Body of pancreas (tissue), 4 donors: ENCODE results near the gene FRMD5. TPM values are rescaled to one million over a fixed set of nuclear protein-coding genes. Genes with fewer than 3 reads are reported as not detected.

Experiments used
- ATAC-seq: fragments of 150-250 bp; one replicate; pipeline ENCODE4 v1.9.1; 2016
- DNase-seq, 4 donors: peaks; one replicate each; pipeline ENCODE4 v3.0.0-alpha.2; 2019
- H3K27ac ChIP-seq, 4 donors: fragments of 200-600 bp; sonication (generic); 1 replicate in 3 of 4; 2 replicates in 1 of 4; pipeline versions ENCODE4 v1.5.1 to v1.6.1; 2016 to 2019; ENCODE audit warnings: mild to moderate bottlenecking in 1 of 4, mixed read lengths in 1 of 4, moderate library complexity in 1 of 4
- H3K27me3 ChIP-seq, 2 donors: fragments of 200-600 bp; sonication (generic); one replicate each; pipeline ENCODE4 v1.6.0; 2016; ENCODE audit warnings: mild to moderate bottlenecking in 1 of 2
- H3K36me3 ChIP-seq, 2 donors: fragments of 200-600 bp; sonication (generic); replicated peaks in 1 of 2; 2 replicates each; pipeline ENCODE4 v1.5.1; 2016; ENCODE audit warnings: low read depth in 2 of 2; ENCODE audit not compliant: insufficient read depth in 1 of 2
- H3K4me1 ChIP-seq: fragments of 200-600 bp; sonication (generic); one replicate; pipeline ENCODE4 v1.6.0; 2016
- H3K4me3 ChIP-seq, 2 donors: fragments of 200-600 bp; sonication (generic); 1 replicate in 1 of 2; 2 replicates in 1 of 2; pipeline ENCODE4 v1.5.1; 2016 to 2019
- H3K9me3 ChIP-seq, 3 donors: fragments of 200-600 bp; sonication (generic); 1 replicate in 2 of 3; 2 replicates in 1 of 3; pipeline ENCODE4 v1.5.1; 2016
- POLR2A ChIP-seq, 3 donors: fragments of 450-650 bp; IDR thresholded peaks; one replicate each; pipeline ENCODE4 v1.6.1; 2016; ENCODE audit warnings: antibody characterized with exemption in 3 of 3, mild to moderate bottlenecking in 2 of 3
- WGBS, 2 donors: methylation state at CpG; one replicate each; pipeline ENCODE4 v1.1.5; 2017; 5-methylcytosine and 5-hydroxymethylcytosine counted together
- intact Hi-C: fragments of 100-400 bp; cut with DNase I; formaldehyde crosslinking; loops from one replicate; pipeline ENCODE4 v1.15.1; 2023
- total RNA-seq, 2 donors: library from RNA; depleted of rRNA; stranded (reverse); fragments of >200 nt; gene quantifications; one replicate each; pipeline ENCODE4 v1.1.0, GENCODE V29; 2016
- TF ChIP-seq, protein P1 (sequence below), 7 experiments: fragments of 450-650 bp in 4 of 7; fragments of 200-600 bp in 3 of 7; sonication (generic) in 3 of 7; IDR thresholded peaks; one replicate each; pipeline ENCODE4 v1.5.1; 2016 to 2019; ENCODE audit warnings: antibody characterized with exemption in 7 of 7

The FRMD5 gene
- total RNA-seq, 2 donors from 2014 or later, result 1.3 TPM; not detected in 1

DNA sequence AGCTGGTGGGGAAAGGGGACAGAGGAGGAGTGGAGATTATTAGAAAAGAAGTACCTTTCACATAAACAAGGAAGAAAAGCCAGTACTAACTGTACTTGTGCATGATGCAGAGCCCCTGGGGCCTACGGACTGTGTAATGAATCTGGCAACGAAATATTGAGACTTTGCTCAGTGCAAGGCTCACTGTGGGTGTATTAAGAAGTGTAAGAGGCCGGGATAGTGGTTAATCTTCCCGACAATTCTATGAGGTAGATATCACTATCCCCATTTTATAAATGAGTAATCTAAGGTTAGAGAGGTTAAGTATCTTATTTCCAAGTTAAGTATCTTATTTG lies 278.8 kb downstream of the FRMD5 start:
- ATAC-seq (no peak), DNase-seq (no peak)
- H3K36me3 ChIP-seq, result no peaks in the 10 kb centered on the region
- no peaks in the 10 kb centered on the region for H3K27me3 ChIP-seq
- H3K4me1 ChIP-seq, result no peaks in the 10 kb centered on the region
- intact Hi-C loops, result no loop called here
- H3K9me3 ChIP-seq, result no peaks in the 10 kb centered on the region
- no peak overlapping the region for H3K27ac ChIP-seq
- WGBS, 2 donors, result 86 to 87% methylated on average over 4 of the region's 4 CpGs
- TF ChIP-seq, protein P1, sequence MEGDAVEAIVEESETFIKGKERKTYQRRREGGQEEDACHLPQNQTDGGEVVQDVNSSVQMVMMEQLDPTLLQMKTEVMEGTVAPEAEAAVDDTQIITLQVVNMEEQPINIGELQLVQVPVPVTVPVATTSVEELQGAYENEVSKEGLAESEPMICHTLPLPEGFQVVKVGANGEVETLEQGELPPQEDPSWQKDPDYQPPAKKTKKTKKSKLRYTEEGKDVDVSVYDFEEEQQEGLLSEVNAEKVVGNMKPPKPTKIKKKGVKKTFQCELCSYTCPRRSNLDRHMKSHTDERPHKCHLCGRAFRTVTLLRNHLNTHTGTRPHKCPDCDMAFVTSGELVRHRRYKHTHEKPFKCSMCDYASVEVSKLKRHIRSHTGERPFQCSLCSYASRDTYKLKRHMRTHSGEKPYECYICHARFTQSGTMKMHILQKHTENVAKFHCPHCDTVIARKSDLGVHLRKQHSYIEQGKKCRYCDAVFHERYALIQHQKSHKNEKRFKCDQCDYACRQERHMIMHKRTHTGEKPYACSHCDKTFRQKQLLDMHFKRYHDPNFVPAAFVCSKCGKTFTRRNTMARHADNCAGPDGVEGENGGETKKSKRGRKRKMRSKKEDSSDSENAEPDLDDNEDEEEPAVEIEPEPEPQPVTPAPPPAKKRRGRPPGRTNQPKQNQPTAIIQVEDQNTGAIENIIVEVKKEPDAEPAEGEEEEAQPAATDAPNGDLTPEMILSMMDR (IDR thresholded peaks at IDR 0.05), result no peak
- TF ChIP-seq POLR2A (IDR thresholded peaks at IDR 0.05), result no peak
- no peak overlapping the region for H3K4me3 ChIP-seq

DNA sequence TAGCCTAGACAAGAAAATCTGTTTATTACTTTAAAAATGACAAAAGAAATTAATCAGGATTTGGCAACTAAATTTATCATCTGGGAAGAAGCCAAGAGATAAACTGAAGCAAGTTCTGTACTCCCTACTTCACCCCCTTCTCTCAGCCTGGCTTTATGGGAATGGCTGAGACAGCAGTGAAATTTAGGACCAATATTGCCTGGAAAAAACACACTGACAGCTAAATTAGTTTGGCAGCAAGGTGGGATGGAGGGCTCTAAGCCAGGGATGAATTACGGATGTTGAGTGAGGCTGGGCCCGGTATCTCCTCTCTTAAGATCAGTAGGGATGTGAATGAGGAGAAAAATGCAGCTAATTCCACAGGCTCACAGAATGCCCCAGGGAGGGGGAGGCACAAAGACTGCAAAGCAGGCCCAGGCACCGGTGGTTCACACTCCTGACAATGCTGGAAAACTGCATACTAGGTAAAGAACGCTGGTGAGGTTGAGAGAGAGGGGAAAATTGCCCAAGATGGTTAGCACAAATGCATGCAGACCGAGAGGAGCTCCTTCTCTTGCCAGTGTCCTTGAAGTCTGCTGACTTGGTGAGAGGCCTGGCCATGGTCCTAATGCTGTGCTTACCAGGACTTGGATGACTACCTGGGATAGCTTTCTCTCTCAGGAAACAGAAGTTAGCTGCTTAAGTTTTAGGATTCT lies 279.3 kb downstream of the FRMD5 start:
- ATAC-seq, result no peak
- 59 to 69% methylated on average over 5 of the region's 5 CpGs for WGBS, 2 donors
- Histone ChIP-seq H3K36me3 (no peaks in the 10 kb centered on the region), H3K27me3 (no peaks in the 10 kb centered on the region), H3K9me3 (no peaks in the 10 kb centered on the region), H3K4me1 (no peaks in the 10 kb centered on the region), H3K27ac (no peak overlapping the region), H3K4me3 (no peak overlapping the region)
- TF ChIP-seq POLR2A (IDR thresholded peaks at IDR 0.05), result no peak
- TF ChIP-seq, protein P1 (IDR thresholded peaks at IDR 0.05), result no peak
- intact Hi-C loops, result no loop called here
- no peak for DNase-seq

DNA sequence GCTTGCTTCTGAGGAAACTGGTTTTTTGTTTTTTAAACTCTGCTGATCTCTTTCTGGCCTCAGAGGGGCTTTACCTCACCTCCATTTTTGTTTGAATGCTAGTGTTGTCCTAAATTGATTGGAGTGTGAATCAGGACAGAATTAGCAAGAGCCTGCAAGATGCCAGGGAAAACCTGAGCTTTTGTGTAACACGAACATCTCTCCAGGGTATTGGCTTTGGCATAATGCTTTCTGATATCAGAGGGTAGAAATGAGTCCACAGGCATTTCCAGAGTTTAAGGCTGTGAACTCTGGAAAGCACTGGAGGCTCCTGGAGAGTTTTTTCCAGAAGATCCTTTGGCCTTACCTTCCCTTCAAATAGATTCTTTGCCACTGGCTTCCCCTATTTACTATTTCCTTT lies 281.1 kb downstream of the FRMD5 start:
- Histone ChIP-seq H3K4me1 (no peaks in the 10 kb centered on the region), H3K27me3 (no peaks in the 10 kb centered on the region), H3K27ac (no peak overlapping the region), H3K4me3 (no peak overlapping the region), H3K36me3 (no peaks in the 10 kb centered on the region), H3K9me3 (no peaks in the 10 kb centered on the region)
- no peak for DNase-seq
- intact Hi-C loops, result no loop called here
- no peak for TF ChIP-seq POLR2A (IDR thresholded peaks at IDR 0.05)
- TF ChIP-seq, protein P1 (IDR thresholded peaks at IDR 0.05), result no peak
- WGBS, 2 donors, result 67 to 79% methylated on average over 1 of the region's 1 CpG
- ATAC-seq, result no peak

DNA sequence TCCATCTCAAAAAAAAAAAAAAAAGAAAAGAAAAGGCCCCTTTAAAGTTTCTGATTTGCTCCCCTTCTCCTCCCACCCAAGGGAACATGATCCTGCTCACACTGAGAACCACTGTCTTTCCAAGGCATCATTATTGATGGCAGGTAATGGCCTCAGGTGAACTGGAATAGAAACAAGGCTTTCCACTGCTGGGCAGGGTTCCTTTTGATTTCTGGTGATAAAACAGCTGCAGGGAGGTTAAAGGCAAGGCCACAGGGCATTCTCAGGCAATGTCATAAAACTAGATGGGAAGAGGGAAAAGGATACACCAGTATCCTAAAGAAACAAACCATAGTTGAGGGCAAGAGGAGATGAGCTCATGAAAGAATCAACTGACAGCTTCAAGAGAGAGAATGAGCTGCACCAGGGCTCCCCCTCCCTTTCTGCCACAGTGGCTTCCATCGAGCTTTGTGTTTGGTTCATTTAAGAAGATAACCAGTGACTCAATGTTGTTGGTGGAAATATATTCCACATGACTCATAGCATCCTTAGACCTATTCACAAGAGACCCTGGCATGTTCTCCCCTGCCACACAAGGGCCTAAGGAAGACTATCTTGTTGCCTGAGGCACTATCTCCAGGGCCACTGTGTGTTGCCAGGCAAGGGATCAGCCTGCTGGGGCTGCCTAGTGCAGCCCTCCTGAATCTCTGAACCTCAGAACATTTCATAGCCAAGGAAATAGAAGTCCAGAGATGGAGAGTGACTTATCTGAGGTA lies 281.9 kb downstream of the FRMD5 start:
- ATAC-seq, result no peak
- Histone ChIP-seq H3K4me1 (no peaks in the 10 kb centered on the region), H3K36me3 (no peaks in the 10 kb centered on the region), H3K27me3 (no peaks in the 10 kb centered on the region), H3K27ac (no peak overlapping the region), H3K4me3 (no peak overlapping the region), H3K9me3 (no peaks in the 10 kb centered on the region)
- 13 to 36% methylated on average over 1 of the region's 1 CpG for WGBS, 2 donors
- TF ChIP-seq, protein P1 (IDR thresholded peaks at IDR 0.05), result no peak
- TF ChIP-seq POLR2A (IDR thresholded peaks at IDR 0.05), result no peak
- DNase-seq, result no peak
- intact Hi-C loops, result no loop called here
